ENCODE data around the gene STOX2. TPM values are rescaled to one million over a fixed set of nuclear protein-coding genes. Genes with fewer than 3 reads are reported as not detected.

Gene STOX2
- 10 to 100 TPM; 10.2 to 42.8 (median 30.5) TPM for total RNA-seq
- 1 to 10 TPM in 1 of 3 donors, under 1 TPM in 2; 0.53 to 2.0 (median 1.00) TPM for polyA plus RNA-seq
- long read RNA-seq, donor 1, partial matches to known transcripts, result 0 of 2 reads
- long read RNA-seq, donor 1, other reads (novel, unspliced or antisense), result 0 of 2 reads
- long read RNA-seq, donor 2, partial matches to known transcripts, result 0 of 1 reads
- long read RNA-seq, donor 2, other reads (novel, unspliced or antisense), result 0 of 1 reads

GRCh38 chr4:183905081-183905592 lies at the start of gene STOX2:
Gene STOX2 (plus strand): TSS chr4:183905307. CDS start chr4:183906791, 1,484 bp downstream.
- H3K4me3 ChIP-seq, result peak within 1 kb of the TSS; percentile 42 to 71 (median 50)
- peak; percentile 81 for DNase-seq

GRCh38 chr4:183855323-183856190 lies 49.5 kb upstream of the STOX2 start:
- intact Hi-C loops (cut with DNase I; ENCODE audit: low total_unique reads), result no loop called here
- DNase-seq, result no peak
- Histone ChIP-seq H3K27ac (no peak overlapping the region), H3K9me3 (no peaks in the 10 kb centered on the region), H3K27me3 (replicated peaks in 1 of 7) (peaks cover 0 to 10% (median 0%) of the 10 kb centered on the region in 7 donors), H3K36me3 (no peaks in the 10 kb centered on the region), H3K4me3 (no peak overlapping the region), H3K4me1 (peaks cover 0 to 19% (median 0%) of the 10 kb centered on the region in 6 donors)
- no peak for TF ChIP-seq POLR2A (IDR thresholded peaks at IDR 0.05)
- TF ChIP-seq CTCF (IDR thresholded peaks at IDR 0.05 in 8 of 11, conservative IDR thresholded peaks at IDR 0.05 in 3 of 11), result no peak
- TF ChIP-seq POLR2AphosphoS5 (IDR thresholded peaks at IDR 0.05), result no peak
- 78 to 93% (median 83%) methylated on average over 14 of the region's 14 CpGs for WGBS, 5 donors

More at GRCh38 chr4:183905081-183905592, at the start of gene STOX2:
- Histone ChIP-seq H3K27ac (peak within 1 kb of the TSS in 7 of 8 donors; percentile 9 to 74 (median 47)), H3K4me1 (peaks cover 4 to 39% (median 30%) of the 10 kb centered on the region in 6 donors), H3K27me3 (replicated peaks in 1 of 7) (peaks cover 0 to 62% (median 26%) of the 10 kb centered on the region in 7 donors), H3K36me3 (no peaks in the 10 kb centered on the region), H3K9me3 (peaks cover 0 to 4% (median 3%) of the 10 kb centered on the region in 8 donors)
- TF ChIP-seq POLR2A (IDR thresholded peaks at IDR 0.05) (no peak), POLR2AphosphoS5 (IDR thresholded peaks at IDR 0.05) (peak; percentile 7 to 66 (median 63)), CTCF (IDR thresholded peaks at IDR 0.05 in 8 of 11, conservative IDR thresholded peaks at IDR 0.05 in 3 of 11) (no peak)
- intact Hi-C loops (cut with DNase I; ENCODE audit: low total_unique reads), result no loop called here
- 1 to 2% (median 2%) methylated on average over 15 to 45 of the region's 45 CpGs for WGBS, 5 donors

GRCh38 chr4:183857040-183857439 lies 48.1 kb upstream of the STOX2 start:
- Histone ChIP-seq H3K4me3 (no peak overlapping the region), H3K27ac (no peak overlapping the region), H3K27me3 (replicated peaks in 1 of 7) (peaks cover 0 to 8% (median 0%) of the 10 kb centered on the region in 7 donors), H3K4me1 (peaks cover 0 to 19% (median 0%) of the 10 kb centered on the region in 6 donors), H3K36me3 (no peaks in the 10 kb centered on the region), H3K9me3 (no peaks in the 10 kb centered on the region)
- intact Hi-C loops (cut with DNase I; ENCODE audit: low total_unique reads), result no loop called here
- TF ChIP-seq POLR2AphosphoS5 (IDR thresholded peaks at IDR 0.05) (no peak), POLR2A (IDR thresholded peaks at IDR 0.05) (no peak)
- no peak for DNase-seq
- WGBS, 5 donors, result 47 to 93% (median 89%) methylated on average over 4 to 5 of the region's 5 CpGs

GRCh38 chr4:183858011-183858615 lies 47.0 kb upstream of the STOX2 start:
- no peak for DNase-seq
- no peak overlapping the region for H3K4me3 ChIP-seq
- H3K27me3 ChIP-seq (replicated peaks in 1 of 7), result peaks cover 0 to 8% (median 0%) of the 10 kb centered on the region in 7 donors
- H3K27ac ChIP-seq, result peak overlapping the region in 1 of 8 donors; percentile 54
- H3K4me1 ChIP-seq, result peaks cover 0 to 19% (median 0%) of the 10 kb centered on the region in 6 donors
- H3K9me3 ChIP-seq, result no peaks in the 10 kb centered on the region
- peak in 1 of 3 donors; percentile 25 for TF ChIP-seq POLR2AphosphoS5 (IDR thresholded peaks at IDR 0.05)
- TF ChIP-seq POLR2A (IDR thresholded peaks at IDR 0.05), result no peak
- TF ChIP-seq CTCF (IDR thresholded peaks at IDR 0.05 in 8 of 11, conservative IDR thresholded peaks at IDR 0.05 in 3 of 11), result no peak
- 63 to 74% (median 65%) methylated on average over 14 of the region's 14 CpGs for WGBS, 5 donors
- intact Hi-C loops (cut with DNase I; ENCODE audit: low total_unique reads), result no loop called here
- H3K36me3 ChIP-seq, result no peaks in the 10 kb centered on the region
